Neural cell (in vitro differentiated cells): ENCODE data around the gene RANGAP1. TPM values are rescaled to one million over a fixed set of nuclear protein-coding genes. Genes with fewer than 3 reads are reported as not detected.

Experiments
- H2AFZ ChIP-seq: fragments of 200-600, 300-800 bp; sonication (generic), shearing (Covaris generic); 2 replicates; pipeline ENCODE4 v1.6.0; 2014; ENCODE audit warnings: low read depth, mild to moderate bottlenecking, antibody characterized with exemption, low read length, moderate library complexity
- H3F3A ChIP-seq: fragments of 200-600 bp; shearing (Covaris generic); 2 replicates; pipeline ENCODE4 v1.6.1; 2016; ENCODE audit warnings: mild to moderate bottlenecking, moderate library complexity, mixed read lengths, antibody characterized with exemption, low read length; ENCODE audit not compliant: insufficient read depth, poor library complexity, severe bottlenecking
- H3K27ac ChIP-seq: fragments of 200-600, 300-800 bp; sonication (generic), shearing (Covaris generic); 2 replicates; pipeline ENCODE4 v1.5.1; 2014; ENCODE audit warnings: mild to moderate bottlenecking, low read length, moderate library complexity
- H3K27me3 ChIP-seq: fragments of 300-800, 200-600 bp; sonication (generic), shearing (Covaris generic); 2 replicates; pipeline ENCODE4 v1.6.0; 2014; ENCODE audit warnings: mild to moderate bottlenecking, low read depth, low read length, moderate library complexity; ENCODE audit not compliant: insufficient read depth
- H3K36me3 ChIP-seq: fragments of 300-800, 200-600 bp; sonication (generic), shearing (Covaris generic); 2 replicates; pipeline ENCODE4 v1.5.1; 2014; ENCODE audit warnings: mild to moderate bottlenecking, antibody characterized with exemption, low read length, moderate library complexity; ENCODE audit not compliant: insufficient read depth
- H3K4me2 ChIP-seq: fragments of 300-800, 200-600 bp; sonication (generic), shearing (Covaris generic); 2 replicates; pipeline ENCODE4 v1.6.0; 2014; ENCODE audit warnings: mild to moderate bottlenecking, low read length
- H3K4me3 ChIP-seq: fragments of 300-800, 200-600 bp; sonication (generic), shearing (Covaris generic); 2 replicates; pipeline ENCODE4 v1.5.1; 2014; ENCODE audit warnings: mild to moderate bottlenecking, low read length, moderate library complexity
- H3K79me2 ChIP-seq: fragments of 200-600 bp; shearing (Covaris generic); replicated peaks from 2 replicates; pipeline ENCODE4 v1.6.0; 2014; ENCODE audit warnings: mild to moderate bottlenecking, low read length, moderate library complexity; ENCODE audit not compliant: insufficient read depth
- H3K9ac ChIP-seq: fragments of 300-800, 200-600 bp; sonication (generic), shearing (Covaris generic); 2 replicates; pipeline ENCODE4 v1.6.1; 2016; ENCODE audit warnings: mild to moderate bottlenecking, low read length, mixed read lengths
- H3K9me2 ChIP-seq: fragments of 200-600 bp; shearing (Covaris generic); 2 replicates; pipeline ENCODE4 v1.6.1; 2016; ENCODE audit warnings: mild to moderate bottlenecking, low read length, mixed read lengths; ENCODE audit not compliant: insufficient read depth
- H3K9me3 ChIP-seq: fragments of 200-600, 300-800 bp; sonication (generic), shearing (Covaris generic); 2 replicates; pipeline ENCODE4 v1.6.1; 2016; ENCODE audit warnings: mild to moderate bottlenecking, mixed run types, low read length, moderate library complexity, mixed read lengths
- H4K20me1 ChIP-seq: fragments of 200-600 bp; shearing (Covaris generic); 2 replicates; pipeline ENCODE4 v1.6.1; 2016; ENCODE audit warnings: mild to moderate bottlenecking, mixed run types; ENCODE audit not compliant: insufficient read depth
- CTCF ChIP-seq: fragments of 450-650 bp; IDR thresholded peaks from 2 replicates; pipeline ENCODE4 v1.5.1; 2014; ENCODE audit warnings: antibody characterized with exemption, mild to moderate bottlenecking, moderate library complexity; ENCODE audit not compliant: poor library complexity, severe bottlenecking
- EP300 ChIP-seq: fragments of 450-650 bp; conservative IDR thresholded peaks from 2 replicates; pipeline ENCODE4 v1.6.1; 2014; ENCODE audit warnings: antibody characterized with exemption, mild to moderate bottlenecking, moderate library complexity; ENCODE audit not compliant: poor library complexity, severe bottlenecking
- EZH2 ChIP-seq: fragments of 200-600, 300-800 bp; shearing (Covaris generic), sonication (generic); IDR thresholded peaks from 2 replicates; pipeline ENCODE4 v1.6.1; 2014; ENCODE audit warnings: antibody characterized with exemption, low read length, borderline replicate concordance, mild to moderate bottlenecking; ENCODE audit not compliant: insufficient read depth, poor library complexity, severe bottlenecking
- MXI1 ChIP-seq: fragments of 450-650 bp; conservative IDR thresholded peaks from 2 replicates; pipeline ENCODE4 v1.6.1; 2014; ENCODE audit warnings: antibody characterized with exemption, mild to moderate bottlenecking; ENCODE audit not compliant: poor library complexity, severe bottlenecking
- POLR2AphosphoS5 ChIP-seq: IDR thresholded peaks from 2 replicates; pipeline ENCODE4 v1.6.1; 2012
- RAD21 ChIP-seq: fragments of 450-650 bp; conservative IDR thresholded peaks from 2 replicates; pipeline ENCODE4 v1.6.1; 2014; ENCODE audit warnings: antibody characterized with exemption, mild to moderate bottlenecking, moderate library complexity
- REST ChIP-seq: IDR thresholded peaks from 2 replicates; pipeline ENCODE4 v1.6.1; 2012; ENCODE audit warnings: borderline replicate concordance
- SMC3 ChIP-seq: fragments of 450-650 bp; conservative IDR thresholded peaks from 2 replicates; pipeline ENCODE4 v1.6.1; 2014; ENCODE audit warnings: antibody characterized with exemption, mild to moderate bottlenecking, moderate library complexity; ENCODE audit not compliant: poor library complexity
- TAF1 ChIP-seq: IDR thresholded peaks from 2 replicates; pipeline ENCODE4 v1.6.1; 2012; ENCODE audit warnings: low read depth
- polyA plus RNA-seq: library from polyadenylated mRNA; depleted of rRNA; stranded (reverse); fragments of >200 nt; gene quantifications from 2 replicates; pipeline ENCODE4 v1.2.3, GENCODE V29; 2014

Gene RANGAP1
- polyA plus RNA-seq, 1 donor from 2014 or later: 48.6 TPM

- H3K9me2 ChIP-seq: no peaks in the 10 kb centered on the region
- H3K9me3 ChIP-seq: no peaks in the 10 kb centered on the region
- no peak for TF ChIP-seq MXI1
- TF ChIP-seq RAD21: no peak
- TF ChIP-seq EP300: no peak
- no peak for TF ChIP-seq SMC3
- TF ChIP-seq TAF1: no peak
- no peak for TF ChIP-seq REST
- TF ChIP-seq EZH2: no peak
- no peak for TF ChIP-seq CTCF
- TF ChIP-seq POLR2AphosphoS5: no peak
- no peak overlapping the region for H3K9ac ChIP-seq
- H3K27me3 ChIP-seq: no peaks in the 10 kb centered on the region
- H3K36me3 ChIP-seq: peaks cover 4% of the 10 kb centered on the region
- H3K27ac ChIP-seq: no peak overlapping the region
- no peaks in the 10 kb centered on the region for H4K20me1 ChIP-seq
- H2AFZ ChIP-seq: no peak overlapping the region
- no peak overlapping the region for H3K4me2 ChIP-seq
- H3F3A ChIP-seq: no peaks in the 10 kb centered on the region
- H3K4me3 ChIP-seq: no peak overlapping the region
- no peaks in the 10 kb centered on the region for H3K79me2 ChIP-seq
Observed at GRCh38 chr22:41273128-41273527, 12.9 kb downstream of the RANGAP1 start.

GRCh38 chr22:41271787-41272186 lies 14.2 kb downstream of the RANGAP1 start:
- no peaks in the 10 kb centered on the region for H3K27me3 ChIP-seq
- H2AFZ ChIP-seq: no peak overlapping the region
- no peak overlapping the region for H3K4me3 ChIP-seq
- no peak overlapping the region for H3K4me2 ChIP-seq
- H3K9ac ChIP-seq: no peak overlapping the region
- H3K9me3 ChIP-seq: no peaks in the 10 kb centered on the region
- no peaks in the 10 kb centered on the region for H3F3A ChIP-seq
- H3K27ac ChIP-seq: no peak overlapping the region
- no peaks in the 10 kb centered on the region for H3K79me2 ChIP-seq
- H3K9me2 ChIP-seq: no peaks in the 10 kb centered on the region
- no peaks in the 10 kb centered on the region for H3K36me3 ChIP-seq
- TF ChIP-seq MXI1 (no peak), EP300 (no peak), POLR2AphosphoS5 (no peak), EZH2 (no peak), REST (no peak), RAD21 (no peak), TAF1 (no peak), SMC3 (no peak), CTCF (no peak)
- no peaks in the 10 kb centered on the region for H4K20me1 ChIP-seq
